ENCODE measurements around the gene GID8. TPM values are rescaled to one million over a fixed set of nuclear protein-coding genes. Genes with fewer than 3 reads are reported as not detected.

The GID8 gene
- total RNA-seq, 1 donor from 2014 or later: 33.7 TPM

DNA sequence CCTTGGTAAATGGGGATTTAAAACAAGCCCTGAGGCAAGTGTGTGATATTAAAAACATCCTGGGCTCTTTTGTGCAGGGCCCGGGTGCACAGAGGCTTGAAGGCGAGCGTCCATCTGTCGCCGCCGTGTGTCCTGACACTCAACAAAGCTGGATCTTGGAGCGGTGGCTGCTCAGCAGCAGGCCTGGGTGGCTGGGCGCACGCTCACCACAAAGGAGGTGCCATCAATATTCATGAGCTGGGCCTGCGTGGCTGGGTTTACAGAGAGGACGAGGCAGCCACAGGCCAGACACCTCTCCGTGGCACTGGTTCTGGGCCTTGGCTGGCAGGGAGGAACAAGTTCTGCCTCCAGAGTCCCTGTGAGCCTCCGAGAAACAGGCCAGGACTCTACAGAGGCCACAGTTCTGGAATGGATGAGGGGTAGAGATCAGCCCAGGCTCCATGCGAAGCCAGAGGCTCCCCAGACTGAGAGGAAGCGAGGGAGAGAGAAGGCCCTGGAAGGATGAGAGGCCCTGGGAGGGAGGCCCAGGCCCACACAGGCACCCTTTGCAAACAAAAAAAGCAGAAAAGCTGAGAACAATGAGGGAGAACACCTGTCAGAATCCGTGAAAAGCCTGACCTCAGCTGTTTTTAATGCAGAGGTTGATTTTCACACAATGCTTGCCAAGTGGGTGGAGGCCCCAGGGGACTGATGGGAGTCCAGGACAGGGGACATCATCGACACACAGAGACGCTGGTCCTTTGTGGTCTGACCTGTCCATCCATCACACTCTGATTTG lies 46.9 kb downstream of the GID8 start:
- DNase-seq (ENCODE audit: low read depth in 2 of 2): no peak

DNA sequence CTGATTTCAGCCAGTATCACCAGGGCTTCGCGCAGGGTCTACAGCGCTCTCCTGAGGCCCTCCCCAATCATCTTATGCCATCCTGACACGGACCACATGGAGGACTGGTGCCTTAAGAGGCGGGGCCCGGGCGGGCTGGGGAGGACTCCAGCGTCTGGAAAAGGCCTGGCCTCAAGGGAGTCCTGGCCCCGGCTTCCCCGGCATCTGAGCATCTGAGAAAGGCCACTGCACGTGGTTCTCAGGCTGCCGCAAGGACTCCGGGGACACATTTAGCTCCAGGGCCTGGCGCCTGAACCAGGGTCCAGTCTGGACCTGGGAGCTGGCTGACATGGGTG lies 47.5 kb downstream of the GID8 start:
- no peak for DNase-seq (ENCODE audit: low read depth in 2 of 2)

DNA sequence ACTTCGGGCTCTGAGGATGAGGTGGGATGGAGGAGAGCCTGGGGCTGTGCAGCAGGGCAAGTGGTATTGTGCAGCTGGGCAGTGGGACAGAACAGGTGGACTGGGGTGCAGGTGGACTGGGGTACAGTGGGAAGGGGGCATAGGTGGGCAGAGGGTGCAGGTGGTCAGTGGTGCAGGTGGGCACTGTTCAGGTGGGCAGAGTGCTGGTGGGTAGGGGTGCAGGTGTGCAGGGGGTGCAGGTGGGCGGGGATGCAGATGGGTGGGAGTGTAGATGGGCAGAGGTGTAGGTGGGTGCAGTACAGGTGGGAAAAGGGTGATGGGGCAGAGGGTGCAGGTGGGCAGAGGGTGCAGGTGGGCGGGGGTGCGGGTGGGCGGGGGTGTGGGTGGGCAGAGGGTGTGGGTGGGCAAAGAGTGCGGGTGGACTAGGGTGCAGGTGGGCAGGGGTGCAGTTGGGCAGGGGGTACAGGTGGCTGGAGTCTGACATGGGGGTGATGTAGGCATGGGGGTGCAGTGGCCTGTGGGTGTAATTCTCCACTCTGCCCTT lies 48.4 kb downstream of the GID8 start:
- DNase-seq (ENCODE audit: low read depth in 2 of 2): no peak

DNA sequence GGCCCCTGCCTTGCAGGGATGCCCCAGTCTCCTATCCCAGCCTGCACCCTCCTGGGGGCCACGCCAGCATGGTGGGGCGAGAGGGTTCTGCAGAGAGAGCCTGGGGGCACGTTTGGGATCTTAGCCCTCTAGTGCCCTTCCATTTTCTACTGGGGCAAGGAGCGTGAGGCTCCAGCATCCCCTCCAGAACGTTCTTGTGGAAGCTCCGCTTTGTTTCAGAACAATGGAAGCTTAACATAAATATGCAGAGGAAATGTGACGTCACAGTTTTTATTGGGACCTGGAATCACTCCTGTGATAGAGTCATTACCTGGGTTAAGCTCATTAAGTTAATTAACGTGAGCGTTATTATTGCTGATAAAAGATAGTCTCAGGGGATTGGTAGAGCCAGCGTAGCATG lies 49.2 kb downstream of the GID8 start:
- no peak for DNase-seq (ENCODE audit: low read depth in 2 of 2)

DNA sequence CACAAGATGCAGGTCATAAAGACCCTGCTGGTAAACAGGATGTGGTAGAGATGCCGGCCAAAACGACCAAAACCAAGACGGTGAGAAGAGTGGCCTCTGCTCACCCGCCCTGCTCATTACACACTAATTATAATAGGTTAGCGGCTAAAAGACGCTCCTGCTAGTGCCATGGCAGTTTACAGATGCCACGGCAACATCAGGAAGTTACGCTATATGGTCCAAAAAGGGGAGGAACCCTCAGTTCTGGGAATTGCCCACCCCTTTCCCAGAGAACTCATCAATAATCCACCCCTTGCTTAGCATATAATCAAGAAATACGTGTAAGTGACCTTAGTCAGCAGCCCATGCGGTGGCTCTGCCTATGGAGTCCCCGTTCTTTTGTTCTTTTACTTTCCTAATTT lies 51.3 kb downstream of the GID8 start:
- no peak for DNase-seq (ENCODE audit: low read depth in 2 of 2)

DNA sequence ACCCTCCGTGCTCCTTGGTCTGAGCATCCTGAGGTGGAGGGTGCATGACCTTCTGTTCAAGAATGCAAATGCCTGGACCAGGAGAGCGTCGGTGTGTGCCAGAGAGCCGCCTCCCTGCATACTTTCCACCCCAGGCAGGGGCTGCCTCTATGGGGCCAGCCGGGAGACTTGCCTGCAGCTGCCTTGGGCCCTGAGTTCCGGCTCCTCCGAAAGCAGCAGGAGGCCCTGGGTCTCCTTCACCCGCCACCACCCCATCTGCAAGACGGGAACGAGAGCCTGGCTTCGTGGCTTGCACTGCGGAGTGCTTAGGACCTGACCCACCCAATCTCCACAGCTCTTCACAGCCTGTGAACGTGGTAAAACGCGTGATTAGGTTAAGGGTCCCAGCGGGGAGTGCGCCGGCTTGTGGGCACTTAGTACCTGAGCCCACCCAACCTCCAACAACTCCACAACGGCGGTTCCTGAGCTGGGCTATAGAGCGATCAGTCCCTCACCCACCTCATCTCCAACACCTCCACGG lies 52.4 kb downstream of the GID8 start:
- no peak for DNase-seq (ENCODE audit: low read depth in 2 of 2)

DNA sequence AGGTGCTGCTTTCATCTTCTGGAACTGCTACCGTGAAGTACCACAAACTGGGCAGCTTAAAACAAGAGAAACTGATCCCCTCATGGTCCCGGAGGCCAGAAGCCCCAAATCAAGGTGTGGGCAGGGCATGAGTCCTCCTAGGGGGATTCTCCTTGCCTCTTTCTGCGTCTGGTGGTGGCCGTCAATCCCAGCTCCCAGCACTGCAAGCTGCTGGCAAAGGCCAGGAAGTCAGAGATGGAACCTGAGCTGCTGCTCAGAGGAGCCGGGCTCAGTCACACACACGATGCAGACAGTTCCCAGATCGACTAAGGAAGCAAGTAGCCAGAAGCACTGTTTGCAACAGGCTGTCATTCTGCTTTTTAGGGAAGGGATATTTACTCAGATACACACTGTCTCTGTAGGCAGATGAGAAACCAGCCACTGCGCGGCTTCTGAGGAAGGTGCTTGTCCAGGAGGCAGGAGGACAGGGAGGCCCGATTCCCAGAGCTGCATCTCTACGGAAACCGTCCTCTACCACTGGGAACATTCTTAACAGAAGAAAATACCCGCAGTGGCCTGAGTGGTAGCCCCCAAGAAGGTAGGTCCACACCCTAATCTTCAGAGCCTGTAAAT lies 53.4 kb downstream of the GID8 start:
- DNase-seq (ENCODE audit: low read depth in 2 of 2): no peak

DNA sequence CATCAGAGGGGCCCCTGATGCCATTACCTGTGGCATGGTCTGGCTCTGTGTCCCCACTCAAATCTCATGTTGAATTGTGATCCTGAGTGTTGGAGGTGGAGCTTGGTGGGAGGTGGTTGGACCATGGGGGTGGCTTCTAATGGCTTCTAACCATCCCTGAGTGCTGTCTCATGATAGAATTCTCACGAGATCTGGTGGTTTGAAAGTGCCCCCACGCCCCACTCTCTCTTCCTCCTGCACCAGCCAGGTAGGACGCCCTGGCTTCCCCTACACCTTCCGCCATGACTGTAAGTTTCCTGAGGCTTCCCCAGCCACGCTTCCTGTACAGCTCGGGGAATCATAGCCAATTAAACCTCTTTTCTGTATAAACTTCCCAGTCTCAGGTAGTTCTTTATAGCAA lies 53.9 kb downstream of the GID8 start:
- DNase-seq (ENCODE audit: low read depth in 2 of 2): no peak

DNA sequence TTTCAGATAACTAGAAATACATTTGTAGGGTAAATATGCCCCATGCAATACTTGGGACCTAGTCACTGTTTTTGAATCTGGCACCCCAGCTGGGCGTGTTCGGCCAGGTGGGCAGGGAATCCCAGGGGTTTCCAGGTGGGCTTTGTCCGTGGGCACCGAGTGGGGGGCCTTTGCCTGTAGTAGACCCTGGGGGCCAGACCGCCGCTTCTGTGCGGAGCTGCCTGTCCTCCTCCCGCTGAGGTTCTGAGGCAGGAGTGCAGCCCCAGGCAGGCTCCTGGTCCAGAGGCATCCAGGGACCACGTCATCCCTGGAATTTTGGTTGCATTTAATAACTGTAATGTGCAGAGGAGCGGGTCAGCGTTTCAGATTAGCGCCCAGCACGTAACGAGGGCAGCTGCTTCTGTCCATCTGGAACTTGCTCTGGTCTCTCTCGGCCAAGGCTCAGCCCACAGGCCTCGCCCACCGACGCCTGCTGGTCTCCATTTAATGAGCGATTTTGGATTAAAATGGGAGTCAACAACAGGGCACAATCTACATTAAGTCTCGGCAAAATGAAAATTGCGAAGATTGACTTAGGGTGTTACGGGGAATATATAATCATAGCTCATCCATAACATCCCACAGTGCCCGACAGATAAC lies 56.0 kb downstream of the GID8 start:
- no peak for DNase-seq (ENCODE audit: low read depth in 2 of 2)

DNA sequence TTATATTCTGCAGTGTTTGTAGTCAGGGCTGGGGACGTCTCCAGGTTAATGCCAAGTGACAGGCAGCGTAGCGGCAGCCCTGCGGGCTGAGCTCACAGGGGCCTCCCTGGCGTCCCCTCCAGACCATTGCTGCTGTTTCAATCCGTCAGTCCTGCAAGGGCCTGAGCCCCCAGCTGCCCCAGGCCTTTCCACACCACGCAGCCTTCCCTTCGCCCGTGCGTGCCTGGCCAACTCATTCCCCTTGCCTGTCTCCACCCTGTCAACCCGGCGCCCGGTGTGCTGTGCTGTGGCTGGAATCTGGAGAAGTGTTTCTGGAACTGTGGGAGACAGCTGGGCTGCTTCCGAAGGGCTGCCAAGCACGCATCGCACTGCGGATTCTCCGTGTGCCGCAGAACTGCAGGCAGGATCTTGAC lies 56.9 kb downstream of the GID8 start:
- no peak for DNase-seq (ENCODE audit: low read depth in 2 of 2)

DNA sequence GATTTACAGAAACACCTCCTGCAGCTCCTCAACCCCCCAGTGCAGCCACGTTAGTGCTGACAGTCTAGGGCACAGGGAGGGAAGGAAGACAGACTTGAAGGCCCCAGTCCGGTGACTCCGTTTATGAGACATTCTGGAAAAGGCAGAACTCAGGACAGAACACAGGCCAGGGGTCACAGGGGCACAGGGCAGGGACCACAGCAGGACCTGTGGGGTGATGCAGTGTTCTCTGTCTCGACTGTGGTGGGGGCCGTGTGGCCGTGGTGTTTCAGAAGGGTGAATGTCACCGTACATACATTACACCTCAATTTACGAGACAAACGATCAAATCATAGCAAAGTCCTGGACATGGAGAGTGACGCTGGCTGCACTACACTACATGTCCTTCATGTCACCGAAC lies 57.5 kb downstream of the GID8 start:
- DNase-seq (ENCODE audit: low read depth in 2 of 2): no peak

DNA sequence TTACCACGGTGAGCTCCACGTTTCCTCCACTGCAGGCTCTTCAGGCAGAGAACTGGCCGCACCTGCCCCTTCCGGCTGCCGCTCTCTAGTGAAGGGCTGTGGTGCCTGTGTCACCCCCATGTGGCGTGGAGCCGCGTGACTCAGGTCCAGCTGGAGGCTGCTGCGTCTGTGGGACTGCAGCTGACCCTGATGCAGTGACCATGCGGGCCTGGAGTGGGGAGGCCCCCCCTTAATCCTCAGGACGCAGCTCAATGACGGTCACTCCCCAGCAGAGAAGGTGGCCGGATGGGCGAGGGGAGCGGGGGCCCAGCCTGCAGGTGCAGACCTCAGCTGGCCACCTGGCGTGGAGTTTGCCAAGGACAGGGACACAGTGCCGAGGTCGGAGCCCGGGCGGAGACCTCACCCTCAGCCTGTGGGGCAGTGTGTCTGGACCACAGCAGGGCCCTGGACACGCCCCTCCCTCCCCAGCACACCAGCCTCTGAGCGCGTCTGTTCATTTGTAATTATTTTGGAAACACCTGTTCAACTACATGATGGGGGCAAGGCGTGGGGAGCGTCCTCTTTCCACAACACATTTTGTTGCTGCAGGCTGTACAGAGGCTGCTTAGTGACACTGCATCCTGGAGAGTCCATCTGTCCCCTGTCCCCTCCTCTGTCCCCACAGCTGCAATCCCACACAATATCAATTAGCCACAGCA lies 58.1 kb downstream of the GID8 start:
- DNase-seq (ENCODE audit: low read depth in 2 of 2): no peak

DNA sequence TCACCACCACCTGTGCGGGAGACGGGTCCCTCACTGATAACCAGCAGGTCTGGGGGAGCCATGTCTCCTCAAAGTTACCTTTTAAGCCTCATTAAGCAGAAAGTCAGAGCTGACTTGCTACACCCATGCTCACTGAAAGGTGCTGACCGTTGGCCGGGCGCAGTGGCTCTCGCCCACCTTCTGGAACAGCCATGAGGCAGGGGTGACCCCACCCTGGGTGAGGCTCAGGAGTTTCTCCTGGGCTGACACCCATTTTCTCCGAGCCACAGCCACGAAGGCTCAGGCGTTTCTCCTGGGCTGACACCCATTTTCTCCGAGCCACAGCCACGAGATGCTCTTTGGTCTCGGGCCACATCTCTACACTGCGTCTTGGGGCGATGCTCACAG lies 58.6 kb downstream of the GID8 start:
- no peak for DNase-seq (ENCODE audit: low read depth in 2 of 2)

DNA sequence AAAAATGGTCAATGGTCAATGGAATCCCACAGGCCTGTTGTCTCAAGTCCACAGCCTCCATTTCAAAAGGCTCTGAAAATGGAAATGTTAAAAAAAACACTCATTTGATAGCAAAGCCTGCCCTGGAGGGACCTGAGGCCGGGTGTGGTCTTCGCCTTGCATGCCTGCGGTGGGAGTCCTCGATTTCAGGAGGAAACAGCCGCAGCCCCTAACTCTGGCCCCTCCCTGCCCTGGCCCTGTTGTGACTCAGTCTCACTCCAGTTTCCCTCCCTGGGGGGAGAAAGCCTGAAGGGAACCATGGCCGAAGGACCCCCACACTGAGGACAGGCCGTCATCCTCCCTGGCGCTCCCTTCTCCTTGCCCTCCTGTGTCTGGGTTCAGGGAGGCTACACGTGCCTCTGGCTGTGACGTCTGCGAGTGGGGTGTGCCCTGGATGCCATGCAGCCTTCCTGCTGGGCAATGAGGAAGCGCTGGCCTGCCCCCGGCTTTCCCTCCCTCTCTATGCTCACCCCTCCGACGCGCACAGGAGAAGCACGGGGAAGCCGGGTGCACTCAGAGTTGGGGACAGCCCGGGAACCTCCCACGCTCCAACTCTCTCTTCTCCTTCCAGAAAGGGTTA lies 59.6 kb downstream of the GID8 start:
- no peak for DNase-seq (ENCODE audit: low read depth in 2 of 2)

Other genes starting within 250 kb of the GID8 start
- under 0.01 and 0.22 TPM in 2 replicates for gene NTSR1, start 229.3 kb upstream of the GID8 start, total RNA-seq
- 12.4 and 12.7 TPM in 2 replicates for gene MRGBP, start 141.7 kb upstream of the GID8 start, total RNA-seq
- gene OGFR, start 133.3 kb upstream of the GID8 start, total RNA-seq: 19.2 and 23.0 TPM in 2 replicates
- gene COL9A3, start 121.1 kb upstream of the GID8 start, total RNA-seq: 0.44 and 0.99 TPM in 2 replicates
- gene TCFL5, start 76.3 kb upstream of the GID8 start, total RNA-seq: 7.2 and 11.7 TPM in 2 replicates
- gene DIDO1, start 11.6 kb upstream of the GID8 start, total RNA-seq: 17.2 and 24.8 TPM in 2 replicates
- gene SLC17A9, start 14.6 kb downstream of the GID8 start, total RNA-seq: 3.2 and 3.9 TPM in 2 replicates
- gene BHLHE23, start 68.8 kb downstream of the GID8 start, total RNA-seq: not detected in 2 replicates